ENCODE results near the gene SLC39A13.

Gene SLC39A13

GRCh38 chr11:47407746-47408590 is at the start of gene SLC39A13:
SLC39A13 (plus strand) TSS chr11:47408590; CDS start chr11:47410095, 1,505 bp downstream.
- DNase-seq (ENCODE audit: low read depth, low spot score): no peak

- no peak for DNase-seq (ENCODE audit: low read depth, low spot score)
These were observed 49.7 kb upstream of the SLC39A13 start for GRCh38 chr11:47358731-47359051.

- DNase-seq (ENCODE audit: low read depth, low spot score): no peak
These were observed 49.2 kb upstream of the SLC39A13 start for GRCh38 chr11:47359162-47359561.

- DNase-seq (ENCODE audit: low read depth, low spot score): no peak
These were observed 48.8 kb upstream of the SLC39A13 start for GRCh38 chr11:47359586-47359985.

- no peak for DNase-seq (ENCODE audit: low read depth, low spot score)
These were observed 48.0 kb upstream of the SLC39A13 start for GRCh38 chr11:47360341-47360740.

GRCh38 chr11:47361419-47361818 is 47.0 kb upstream of the SLC39A13 start:
- no peak for DNase-seq (ENCODE audit: low read depth, low spot score)

- no peak for DNase-seq (ENCODE audit: low read depth, low spot score)
These were observed 42.3 kb upstream of the SLC39A13 start for GRCh38 chr11:47366020-47366490.

GRCh38 chr11:47369676-47370075 is 38.7 kb upstream of the SLC39A13 start:
- no peak for DNase-seq (ENCODE audit: low read depth, low spot score)

- DNase-seq (ENCODE audit: low read depth, low spot score): no peak
These were observed 36.0 kb upstream of the SLC39A13 start for GRCh38 chr11:47372422-47372821.

GRCh38 chr11:47373876-47374719 is 34.3 kb upstream of the SLC39A13 start:
- peak; percentile 40 for DNase-seq (ENCODE audit: low read depth, low spot score)

- no peak for DNase-seq (ENCODE audit: low read depth, low spot score)
These were observed 33.7 kb upstream of the SLC39A13 start for GRCh38 chr11:47374720-47375019.

- no peak for DNase-seq (ENCODE audit: low read depth, low spot score)
These were observed 33.4 kb upstream of the SLC39A13 start for GRCh38 chr11:47375020-47375419.

GRCh38 chr11:47375546-47376085 is 32.8 kb upstream of the SLC39A13 start:
- no peak for DNase-seq (ENCODE audit: low read depth, low spot score)

- DNase-seq (ENCODE audit: low read depth, low spot score): no peak
These were observed 32.3 kb upstream of the SLC39A13 start for GRCh38 chr11:47376107-47376524.

- DNase-seq (ENCODE audit: low read depth, low spot score): no peak
These were observed 31.6 kb upstream of the SLC39A13 start for GRCh38 chr11:47376525-47377371.

- DNase-seq (ENCODE audit: low read depth, low spot score): no peak
These were observed 30.8 kb upstream of the SLC39A13 start for GRCh38 chr11:47377571-47378009.

- DNase-seq (ENCODE audit: low read depth, low spot score): no peak
These were observed 30.2 kb upstream of the SLC39A13 start, which contains the start of gene SPI1 for GRCh38 chr11:47378010-47378835. SPI1 (minus strand) TSS chr11:47378547; CDS start chr11:47378353, 194 bp downstream.

GRCh38 chr11:47378836-47379170 is 29.6 kb upstream of the SLC39A13 start:
- no peak for DNase-seq (ENCODE audit: low read depth, low spot score)

- no peak for DNase-seq (ENCODE audit: low read depth, low spot score)
These were observed 29.1 kb upstream of the SLC39A13 start for GRCh38 chr11:47379317-47379716.

GRCh38 chr11:47380078-47380477 is 28.3 kb upstream of the SLC39A13 start:
- DNase-seq (ENCODE audit: low read depth, low spot score): no peak

- no peak for DNase-seq (ENCODE audit: low read depth, low spot score)
These were observed 25.3 kb upstream of the SLC39A13 start for GRCh38 chr11:47383071-47383470.

Measured in iPS DF 19.7 (cell line).